ENCODE data around the gene UBE2J2.

UBE2J2 gene

GRCh38 chr1:1279028-1279427 is 5.4 kb upstream of the UBE2J2 start:
- DNase-seq = no peak

DNA sequence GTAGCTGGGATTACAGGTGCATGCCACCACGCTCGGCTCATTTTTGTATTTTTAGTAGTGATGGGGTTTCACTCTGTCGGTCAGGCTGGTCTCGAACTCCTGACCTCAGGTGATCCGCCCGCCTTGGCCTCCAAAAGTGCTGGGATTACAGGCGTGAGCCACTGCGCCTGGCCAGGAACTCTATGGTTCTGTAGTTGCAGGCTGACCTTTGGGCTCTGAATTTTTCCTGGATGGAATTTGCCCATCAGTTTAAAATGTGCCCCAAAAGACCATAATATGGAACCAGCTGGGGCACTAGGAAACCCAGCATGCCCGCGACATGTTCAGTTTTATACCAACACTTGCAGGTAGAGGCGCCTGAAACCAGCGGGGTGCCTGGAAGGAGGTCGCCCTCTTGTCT is 5.0 kb upstream of the UBE2J2 start:
- no peak for DNase-seq

DNA sequence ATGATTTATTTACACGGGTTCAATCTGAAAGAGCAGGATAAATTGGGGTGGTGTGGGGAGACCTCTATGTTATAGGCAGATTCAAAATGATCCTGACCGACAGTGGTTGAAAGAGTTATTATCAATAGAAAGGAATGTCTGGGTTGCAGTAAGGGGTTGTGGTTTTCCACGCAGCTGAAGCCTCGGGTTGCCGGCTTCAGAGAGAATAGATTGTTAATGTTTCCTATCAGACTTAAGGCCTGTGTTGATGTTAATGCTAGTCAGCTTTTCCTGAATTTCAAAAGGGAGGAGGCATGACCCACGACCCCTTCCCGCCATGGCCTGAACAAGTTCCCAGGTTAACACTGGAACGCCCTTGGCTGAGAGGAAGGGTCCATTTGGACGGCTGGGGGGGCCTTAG is 2.2 kb upstream of the UBE2J2 start:
- no peak for DNase-seq

DNA sequence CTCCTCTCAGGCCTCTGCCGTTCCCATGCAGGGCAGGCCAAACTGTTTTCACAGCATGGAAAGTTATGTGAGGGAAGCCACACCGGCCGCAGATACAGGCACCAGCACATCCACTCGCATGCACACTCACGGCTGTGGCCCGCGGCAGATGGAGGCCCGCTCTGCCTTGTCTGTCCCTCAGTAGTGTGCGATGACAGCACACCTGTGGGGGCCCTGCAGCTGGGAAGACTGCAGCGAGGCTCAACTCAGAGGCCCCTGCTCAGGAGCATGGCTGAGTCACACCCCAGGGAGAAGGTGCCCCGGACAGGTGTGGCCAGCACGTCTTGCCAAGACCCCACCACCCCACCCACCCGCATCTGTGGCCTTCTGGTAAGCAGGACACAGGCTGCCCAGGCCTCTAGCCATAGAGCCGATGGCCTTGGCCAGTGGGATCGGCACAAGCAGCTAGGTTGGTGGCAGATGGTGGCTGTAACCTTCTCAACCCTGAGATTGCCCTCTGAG is 1.3 kb upstream of the UBE2J2 start:
- DNase-seq = no peak

DNA sequence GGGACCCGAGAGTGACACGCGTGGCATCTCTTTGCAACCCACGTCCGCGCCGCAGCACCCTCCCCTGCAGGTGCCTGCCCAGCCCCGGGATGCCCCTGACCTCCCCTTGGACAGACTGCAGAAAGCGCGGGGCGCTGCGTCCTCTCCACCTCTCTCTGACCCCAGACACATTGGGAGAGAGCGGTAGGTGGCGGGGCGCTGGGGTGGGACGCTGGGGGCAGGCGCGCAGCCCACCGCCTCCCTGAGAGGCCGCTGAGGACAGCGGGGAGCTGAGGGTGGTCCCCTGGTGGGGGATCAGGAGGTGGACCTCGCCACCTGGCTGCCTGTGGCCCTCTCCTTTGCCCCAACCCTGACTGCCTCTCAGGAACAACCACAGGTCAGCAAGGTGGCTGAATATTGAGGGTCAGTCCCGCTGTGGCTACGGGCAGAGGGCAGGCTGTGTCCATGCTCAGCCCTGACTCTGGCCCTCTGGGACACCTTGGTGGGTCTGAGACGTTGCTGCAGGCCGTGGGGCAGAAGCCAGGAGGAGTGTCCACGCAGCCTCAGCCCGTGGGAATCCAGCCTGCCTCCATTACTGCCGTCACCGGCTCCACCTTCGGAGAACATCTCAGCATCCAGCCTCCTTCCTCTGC is 761 bp upstream of the UBE2J2 start:
- DNase-seq = no peak

- DNase-seq = no peak
Observed at GRCh38 chr1:1273209-1273511, 494 bp downstream of the UBE2J2 start.

- no peak for DNase-seq
Observed at GRCh38 chr1:1272341-1273208, 1.1 kb downstream of the UBE2J2 start.

GRCh38 chr1:1270813-1271212 is 2.8 kb downstream of the UBE2J2 start:
- no peak for DNase-seq

- DNase-seq = no peak
Observed at GRCh38 chr1:1268284-1268682, 5.4 kb downstream of the UBE2J2 start.

- no peak for DNase-seq
Observed at GRCh38 chr1:1267488-1268283, 6.0 kb downstream of the UBE2J2 start.

- DNase-seq = no peak
Observed at GRCh38 chr1:1264868-1265272, 8.8 kb downstream of the UBE2J2 start.

- DNase-seq = no peak
Observed at GRCh38 chr1:1264026-1264425, 9.6 kb downstream of the UBE2J2 start.

- no peak for DNase-seq
Observed at GRCh38 chr1:1262758-1263157, 10.9 kb downstream of the UBE2J2 start.

DNA sequence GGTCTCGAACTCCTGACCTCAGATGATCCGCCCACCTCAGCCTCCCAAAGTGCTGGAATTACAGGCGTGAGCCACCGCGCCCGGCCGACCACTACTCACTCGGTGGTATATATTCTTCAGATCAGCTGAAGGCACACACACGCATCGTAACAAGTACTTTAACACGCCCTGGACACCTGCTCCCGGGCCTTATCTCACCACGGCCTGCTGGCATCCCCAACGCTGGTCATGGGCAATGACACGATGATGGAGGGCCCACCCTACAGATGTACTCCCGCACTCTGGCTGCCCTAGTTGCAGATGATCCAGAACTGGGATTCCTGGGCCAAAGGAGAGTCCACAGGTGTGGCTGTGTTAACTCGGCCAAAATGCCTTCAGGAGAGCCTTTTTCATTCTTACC is 11.6 kb downstream of the UBE2J2 start:
- no peak for DNase-seq

DNA sequence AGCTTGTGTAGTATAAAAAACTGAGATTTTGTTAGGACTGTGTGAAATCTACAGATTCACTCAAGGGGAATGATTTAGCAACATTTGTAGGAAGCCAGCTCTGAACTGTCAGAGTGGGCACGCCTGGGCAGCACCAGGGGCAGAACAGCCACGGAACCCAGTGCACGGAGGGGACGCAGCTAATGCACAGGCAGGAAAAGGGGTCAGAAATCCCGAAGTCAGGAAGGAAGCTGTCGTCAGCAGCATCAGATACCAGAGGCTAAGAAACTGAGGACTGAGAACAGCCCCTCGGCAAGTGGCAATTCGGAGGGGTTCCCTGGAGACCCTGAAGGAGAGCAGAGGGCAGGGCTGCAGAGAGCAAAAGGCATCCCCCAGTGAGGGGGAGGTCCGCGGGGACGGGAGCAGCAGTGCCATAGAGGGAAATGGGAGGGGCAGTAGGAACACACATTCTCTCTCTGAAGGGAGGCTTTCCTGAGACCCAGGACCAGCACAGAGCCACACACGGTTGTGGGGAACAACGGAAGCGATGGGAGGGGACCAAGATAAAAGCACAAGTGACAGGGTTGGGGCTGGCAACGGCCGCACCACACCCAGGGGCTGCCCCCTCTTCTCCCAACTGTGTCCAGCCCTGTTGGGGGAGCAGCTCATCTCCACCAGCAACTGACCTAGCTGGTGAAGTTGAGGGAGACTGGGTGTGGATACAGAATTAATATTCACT is 12.7 kb downstream of the UBE2J2 start:
- no peak for DNase-seq

GRCh38 chr1:1259951-1260600 is 13.6 kb downstream of the UBE2J2 start:
- no peak for DNase-seq

DNA sequence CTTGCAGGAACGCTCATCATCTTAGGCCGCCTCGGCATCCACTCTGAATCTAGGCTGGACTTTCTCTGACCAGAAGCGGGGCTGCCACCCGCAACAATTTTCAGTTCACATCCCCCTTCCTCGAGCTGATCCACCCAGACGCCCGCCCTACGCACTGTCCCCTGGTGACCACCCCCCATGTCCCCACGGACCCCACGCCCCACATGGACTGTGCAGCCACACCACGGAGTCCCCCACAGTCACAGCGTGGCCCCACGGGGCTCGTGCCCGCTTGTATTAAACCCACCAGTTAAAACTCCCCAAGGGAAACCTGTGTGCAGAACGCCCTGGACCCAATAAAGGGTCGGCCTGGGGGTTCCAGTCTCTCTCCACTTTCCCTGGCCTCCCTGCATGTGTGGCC is 14.1 kb downstream of the UBE2J2 start:
- DNase-seq = no peak

- DNase-seq = no peak
Observed at GRCh38 chr1:1259119-1259488, 14.6 kb downstream of the UBE2J2 start.

- no peak for DNase-seq
Observed at GRCh38 chr1:1256956-1257871, 16.4 kb downstream of the UBE2J2 start.

DNA sequence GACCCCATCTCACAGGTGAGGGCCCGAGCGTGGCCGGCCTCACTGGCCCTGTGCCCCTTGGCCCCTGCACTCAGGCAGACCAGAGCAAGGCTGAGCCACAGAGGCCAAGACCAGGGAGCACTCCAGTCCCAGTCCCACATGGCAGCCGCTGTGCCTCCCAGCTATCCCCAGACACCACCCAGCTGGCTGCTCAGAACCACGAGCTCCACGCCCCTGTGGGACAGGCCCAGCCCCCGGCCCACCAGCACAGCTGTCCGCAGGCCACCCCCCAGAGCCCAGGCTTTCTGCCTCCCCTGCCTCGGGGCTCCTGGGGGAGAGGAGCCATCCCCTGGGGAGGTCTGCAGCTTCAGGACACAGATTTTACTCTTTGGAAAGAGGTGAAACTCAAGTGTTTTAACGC is 18.0 kb downstream of the UBE2J2 start:
- DNase-seq = no peak

DNA sequence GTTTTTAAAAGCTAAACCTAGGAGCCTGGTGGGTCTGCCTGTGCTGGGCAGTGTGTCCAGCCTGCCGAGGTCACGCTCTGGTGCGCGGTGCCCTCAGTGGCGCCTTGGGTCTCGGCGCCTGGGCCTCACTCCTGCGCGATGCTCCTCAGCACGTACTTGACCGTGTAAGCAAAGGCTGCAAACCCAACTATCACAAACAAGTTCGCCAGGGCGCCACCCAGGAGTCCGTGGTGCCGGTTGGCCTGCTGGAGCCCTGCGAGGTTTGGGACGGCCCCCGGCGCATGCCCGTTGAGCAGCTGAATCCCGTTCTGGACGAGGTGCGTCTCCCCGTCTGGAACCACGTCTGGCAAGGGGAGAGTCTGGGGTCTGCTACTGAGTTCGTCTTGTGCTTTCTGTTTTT is 18.6 kb downstream of the UBE2J2 start:
- no peak for DNase-seq

DNA sequence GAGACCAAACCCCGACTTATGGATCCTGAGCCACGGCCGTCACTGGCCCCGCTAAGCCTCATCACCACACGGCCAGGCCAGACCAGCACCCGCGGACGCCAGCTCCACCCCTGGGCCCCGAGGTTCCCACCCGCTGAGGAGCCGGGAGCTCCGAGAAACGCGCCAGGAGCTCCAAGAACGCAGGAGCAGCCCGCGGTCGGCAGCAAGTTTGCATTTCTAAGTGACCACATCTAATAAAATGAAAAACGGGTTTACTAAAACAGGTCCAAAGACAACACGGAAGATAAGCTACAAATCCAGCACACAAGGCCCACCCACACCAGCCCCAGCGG is 19.0 kb downstream of the UBE2J2 start:
- DNase-seq = no peak

Measured in NCI-H187 (cell line).